GM12891 (cell line): ENCODE measurements around the gene PRR15L.

Experiments
- PAX5 ChIP-seq: IDR thresholded peaks from 2 replicates; pipeline ENCODE4 v1.6.1; 2011; ENCODE audit warnings: low read length, moderate library complexity, mild to moderate bottlenecking; ENCODE audit not compliant: insufficient read depth, severe bottlenecking
- POLR2A ChIP-seq: IDR thresholded peaks from 2 replicates; pipeline ENCODE4 v1.6.1; 2011; ENCODE audit warnings: low read depth, low read length, control low read depth
- POLR2AphosphoS5 ChIP-seq: IDR thresholded peaks from 2 replicates; pipeline ENCODE4 v1.6.1; 2011; ENCODE audit warnings: low read depth, low read length, control low read depth
- POU2F2 ChIP-seq: IDR thresholded peaks from 2 replicates; pipeline ENCODE4 v1.6.1; 2011; ENCODE audit warnings: low read depth, mild to moderate bottlenecking, control low read depth, low read length, moderate library complexity
- SPI1 ChIP-seq: IDR thresholded peaks from 2 replicates; pipeline ENCODE4 v1.6.1; 2011; ENCODE audit warnings: low read depth, low read length, control low read depth
- TAF1 ChIP-seq: IDR thresholded peaks from 2 replicates; pipeline ENCODE4 v1.6.1; 2011; ENCODE audit warnings: low read depth, low read length, control low read depth

DNA sequence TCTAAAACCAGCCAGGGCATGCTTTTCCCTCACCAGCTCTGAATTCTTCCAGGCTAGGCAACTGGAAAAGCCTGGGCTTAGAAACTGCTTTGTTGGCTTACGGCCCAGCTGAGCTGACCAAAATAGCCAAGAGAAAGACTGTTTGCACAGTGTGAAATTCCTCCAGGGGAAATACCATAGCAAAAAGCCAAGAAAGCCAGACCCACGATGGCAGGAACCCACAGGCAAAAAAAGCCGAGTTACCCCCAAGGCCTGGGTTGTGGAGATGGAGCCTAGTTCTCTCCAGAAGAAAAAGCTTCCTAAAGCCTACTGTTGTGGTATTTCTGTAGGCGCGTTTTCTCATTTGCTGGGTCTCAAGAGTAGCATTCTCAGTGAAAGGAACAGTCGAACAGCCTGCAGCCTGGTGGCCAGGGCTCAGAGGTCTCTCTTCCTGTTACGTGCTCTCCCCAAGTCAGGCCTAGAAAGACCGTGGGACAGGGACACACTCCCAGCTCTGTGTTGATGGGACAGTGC is 52.4 kb downstream of the PRR15L start:
- no peak for TF ChIP-seq POLR2A
- no peak for TF ChIP-seq POLR2AphosphoS5
- TF ChIP-seq TAF1, result no peak
- TF ChIP-seq PAX5, result no peak
- TF ChIP-seq SPI1, result no peak
- no peak for TF ChIP-seq POU2F2
